Fibroblast of the conjunctiva (primary cell): ENCODE results near the gene STARD10.
"Not testable (repeated sequence)": the region's sequence is repeated elsewhere in the genome, so short reads cannot be mapped to it uniquely, and the experiment has no call there.

ENCODE experiments used
- DNase-seq: peaks from one replicate; pipeline ENCODE4 v3.0.0-alpha.2; 2010; ENCODE audit warnings: low read depth

STARD10 gene

GRCh38 chr11:72793425-72794367, at the start of gene STARD10:
STARD10 (minus strand) TSS chr11:72794047; CDS start chr11:72781181, 12,866 bp downstream.
- DNase-seq, result peak; percentile 91

DNA sequence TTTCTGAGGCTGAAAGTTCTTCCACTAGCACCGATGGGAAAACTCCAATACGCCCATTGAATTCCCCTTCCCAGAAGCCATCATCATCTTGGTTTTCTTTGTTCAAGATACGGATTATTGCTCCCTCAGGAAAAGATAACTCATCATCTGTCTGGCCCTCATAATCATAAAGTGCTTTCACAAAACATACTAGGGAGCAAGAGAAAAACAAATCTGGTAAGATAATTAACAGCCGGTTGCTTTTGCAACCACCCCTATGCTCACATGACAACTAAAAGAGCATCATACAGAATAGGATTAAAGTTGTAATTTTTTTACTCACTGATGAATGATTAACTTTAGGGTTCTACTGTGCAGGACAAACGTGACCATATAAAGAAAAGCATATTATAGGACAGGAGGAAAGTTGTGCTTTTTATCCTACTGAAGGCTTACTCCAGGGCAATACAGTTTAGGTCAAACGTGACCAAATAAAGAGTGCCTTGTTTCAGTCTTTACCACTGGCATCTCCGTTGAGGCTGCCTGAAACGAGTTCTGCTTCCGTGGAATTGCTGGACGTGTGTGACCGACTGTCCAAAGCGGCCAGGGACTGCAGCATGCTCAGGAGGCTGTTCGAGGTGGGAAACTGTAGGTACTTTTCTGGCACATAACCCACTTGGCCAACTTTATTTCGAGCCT, 48.9 kb upstream of the STARD10 start:
- DNase-seq, result no peak

DNA sequence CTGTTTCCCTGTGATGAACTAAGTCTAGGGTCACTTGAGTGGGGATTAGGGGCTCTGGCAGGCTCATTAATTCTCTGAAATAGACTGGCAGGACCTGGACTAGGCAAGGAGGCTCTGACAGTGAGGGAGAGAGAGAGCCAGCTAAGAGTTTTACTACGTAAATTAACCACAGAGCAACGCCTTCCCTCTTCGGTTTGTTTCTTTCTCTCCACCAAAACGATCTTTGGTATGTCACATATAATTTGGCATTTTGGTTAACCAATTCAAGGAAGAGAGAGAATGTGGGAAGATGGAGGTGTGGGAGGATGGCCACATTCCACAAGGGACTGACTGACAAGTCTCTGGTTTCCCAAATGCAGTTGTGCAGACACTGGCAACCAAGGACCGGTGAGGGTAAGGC, 48.3 kb upstream of the STARD10 start:
- DNase-seq, result no peak

GRCh38 chr11:72841397-72841796, 47.5 kb upstream of the STARD10 start:
- DNase-seq, result no peak

- peak; percentile 89 for DNase-seq
Observed at GRCh38 chr11:72840780-72841179, 46.9 kb upstream of the STARD10 start.

GRCh38 chr11:72838691-72839305, 45.0 kb upstream of the STARD10 start:
- DNase-seq, result no peak

- DNase-seq, result no peak
Observed at GRCh38 chr11:72836111-72836510, 42.3 kb upstream of the STARD10 start.

DNA sequence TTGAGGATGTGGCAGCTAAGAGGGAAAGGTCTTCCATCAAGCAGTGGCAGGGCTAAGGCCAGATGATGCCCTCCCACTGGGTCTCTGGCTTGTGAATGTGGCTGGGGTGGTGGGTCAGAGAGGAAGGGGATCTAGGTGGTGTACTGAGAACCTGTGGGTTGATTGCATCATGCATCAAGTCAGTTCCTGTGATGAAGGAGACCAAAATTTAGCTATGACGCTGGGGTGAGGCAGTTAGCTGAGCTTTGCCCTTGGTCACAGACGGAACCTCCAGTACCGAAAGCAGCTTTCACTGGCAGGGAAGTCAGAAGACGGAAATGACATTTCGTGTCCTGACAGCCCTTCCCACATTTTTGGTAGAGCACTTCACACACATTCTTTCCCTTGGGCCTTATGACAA, 41.1 kb upstream of the STARD10 start:
- DNase-seq, result no peak

GRCh38 chr11:72833811-72834493, 40.1 kb upstream of the STARD10 start:
- DNase-seq, result no peak

GRCh38 chr11:72833083-72833733, 39.4 kb upstream of the STARD10 start:
- no peak for DNase-seq

- DNase-seq, result no peak
Observed at GRCh38 chr11:72832301-72833082, 38.6 kb upstream of the STARD10 start.

DNA sequence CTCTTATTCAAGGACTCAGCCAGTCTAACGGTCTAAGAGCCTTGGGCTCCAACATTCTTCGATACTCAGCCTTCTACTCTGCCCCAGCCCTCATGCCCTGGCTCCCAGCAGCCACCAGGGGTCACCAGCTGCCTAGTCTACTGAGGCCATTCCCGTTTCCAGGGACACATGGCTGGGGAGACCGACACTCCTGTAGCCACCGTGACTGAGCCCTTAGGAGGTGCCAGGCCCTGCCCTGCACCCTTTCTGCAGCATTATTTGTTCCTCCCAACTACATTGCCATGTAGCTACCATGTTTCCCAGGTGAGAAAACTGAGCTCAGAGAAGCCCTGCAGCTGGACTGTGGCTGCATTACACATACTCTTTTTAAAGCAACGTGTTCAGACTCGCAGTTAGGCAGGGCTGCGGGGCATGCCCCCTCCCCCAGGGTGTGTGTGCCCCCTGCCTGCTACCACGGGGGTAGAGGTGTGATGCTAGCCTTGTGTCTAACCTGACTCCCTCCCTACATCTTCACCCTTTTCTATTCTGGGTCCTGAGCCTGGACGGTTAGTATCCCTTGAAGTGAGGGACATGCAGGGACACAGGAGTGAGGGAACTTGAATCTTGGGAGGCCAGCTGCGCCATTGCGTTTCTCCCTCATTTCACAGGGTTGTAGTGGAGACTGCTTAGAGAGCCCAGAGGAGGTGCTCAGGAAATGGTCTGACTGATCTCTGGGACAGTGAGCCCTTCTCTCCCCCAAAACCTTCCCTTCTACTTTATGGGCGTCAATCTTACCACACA, 37.9 kb upstream of the STARD10 start:
- DNase-seq, result peak; percentile 63

GRCh38 chr11:72829884-72830533, 36.2 kb upstream of the STARD10 start:
- no peak for DNase-seq

- DNase-seq, result no peak
Observed at GRCh38 chr11:72829178-72829577, 35.3 kb upstream of the STARD10 start.

GRCh38 chr11:72828692-72829101, 34.9 kb upstream of the STARD10 start:
- no peak for DNase-seq

DNA sequence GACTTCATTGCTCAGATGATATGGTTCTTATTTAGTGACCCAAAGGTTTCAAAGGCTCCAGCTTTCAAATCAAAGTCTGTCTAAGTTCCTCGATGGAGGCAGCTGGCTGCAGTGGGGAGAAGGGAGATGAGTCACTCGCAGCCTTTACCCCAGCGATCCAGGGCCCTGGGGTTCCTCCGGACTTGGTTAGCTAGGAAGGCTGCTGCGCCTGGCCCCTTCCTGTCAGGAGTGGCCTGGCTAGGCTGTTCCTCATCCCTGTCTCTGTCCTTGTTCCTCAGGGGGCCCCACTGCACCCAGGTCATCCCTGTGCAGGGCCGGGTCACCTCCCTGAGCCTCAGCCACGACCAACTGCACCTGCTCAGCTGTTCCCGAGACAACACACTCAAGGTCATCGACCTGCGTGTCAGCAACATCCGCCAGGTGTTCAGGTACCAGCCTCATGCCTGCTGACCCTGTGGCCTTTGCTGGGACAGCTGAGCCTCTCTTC, 34.3 kb upstream of the STARD10 start:
- no peak for DNase-seq

GRCh38 chr11:72827656-72828055, 33.8 kb upstream of the STARD10 start:
- not testable (repeated sequence) for DNase-seq

- DNase-seq, result no peak
Observed at GRCh38 chr11:72826942-72827480, 33.2 kb upstream of the STARD10 start.
